ENCODE data around the gene TPCN2.

DNA sequence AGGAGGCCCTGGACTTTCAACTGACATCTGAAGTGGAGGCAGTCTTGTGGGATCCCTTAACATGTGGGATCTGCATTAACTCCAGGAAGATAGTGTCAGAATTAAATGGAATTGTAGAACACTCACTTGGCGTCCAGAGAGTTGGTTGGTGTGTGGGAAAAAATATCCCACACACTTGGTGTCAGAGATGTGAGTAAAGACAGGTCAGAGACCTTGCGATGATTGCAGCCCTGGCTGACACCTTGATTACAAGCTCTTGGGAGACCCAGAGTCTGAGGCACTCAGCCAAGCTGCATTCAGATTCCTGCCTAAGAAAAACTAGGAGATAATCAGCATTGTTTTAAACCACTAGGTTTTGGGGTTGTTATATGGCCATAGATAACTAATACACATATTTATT, 7.2 kb upstream of the TPCN2 start:
- TF ChIP-seq, protein P1, sequence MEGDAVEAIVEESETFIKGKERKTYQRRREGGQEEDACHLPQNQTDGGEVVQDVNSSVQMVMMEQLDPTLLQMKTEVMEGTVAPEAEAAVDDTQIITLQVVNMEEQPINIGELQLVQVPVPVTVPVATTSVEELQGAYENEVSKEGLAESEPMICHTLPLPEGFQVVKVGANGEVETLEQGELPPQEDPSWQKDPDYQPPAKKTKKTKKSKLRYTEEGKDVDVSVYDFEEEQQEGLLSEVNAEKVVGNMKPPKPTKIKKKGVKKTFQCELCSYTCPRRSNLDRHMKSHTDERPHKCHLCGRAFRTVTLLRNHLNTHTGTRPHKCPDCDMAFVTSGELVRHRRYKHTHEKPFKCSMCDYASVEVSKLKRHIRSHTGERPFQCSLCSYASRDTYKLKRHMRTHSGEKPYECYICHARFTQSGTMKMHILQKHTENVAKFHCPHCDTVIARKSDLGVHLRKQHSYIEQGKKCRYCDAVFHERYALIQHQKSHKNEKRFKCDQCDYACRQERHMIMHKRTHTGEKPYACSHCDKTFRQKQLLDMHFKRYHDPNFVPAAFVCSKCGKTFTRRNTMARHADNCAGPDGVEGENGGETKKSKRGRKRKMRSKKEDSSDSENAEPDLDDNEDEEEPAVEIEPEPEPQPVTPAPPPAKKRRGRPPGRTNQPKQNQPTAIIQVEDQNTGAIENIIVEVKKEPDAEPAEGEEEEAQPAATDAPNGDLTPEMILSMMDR (conservative IDR thresholded peaks at IDR 0.05 in 1 of 2, IDR thresholded peaks at IDR 0.05 in 1 of 2; ENCODE audit: extremely low read depth in 1 of 2, insufficient read depth in 1 of 2, low read depth in 1 of 2, low read length in 2 of 2), result no peak
- no peak for TF ChIP-seq EZH2 (IDR thresholded peaks at IDR 0.05; ENCODE audit: borderline replicate concordance, low read length)
